ENCODE measurements around the gene OSBPL1A. TPM values are rescaled to one million over a fixed set of nuclear protein-coding genes. Genes with fewer than 3 reads are reported as not detected.

The OSBPL1A gene
- total RNA-seq, 3 donors from 2014 or later, result 1.3 to 2.7 (median 2.2) TPM

DNA sequence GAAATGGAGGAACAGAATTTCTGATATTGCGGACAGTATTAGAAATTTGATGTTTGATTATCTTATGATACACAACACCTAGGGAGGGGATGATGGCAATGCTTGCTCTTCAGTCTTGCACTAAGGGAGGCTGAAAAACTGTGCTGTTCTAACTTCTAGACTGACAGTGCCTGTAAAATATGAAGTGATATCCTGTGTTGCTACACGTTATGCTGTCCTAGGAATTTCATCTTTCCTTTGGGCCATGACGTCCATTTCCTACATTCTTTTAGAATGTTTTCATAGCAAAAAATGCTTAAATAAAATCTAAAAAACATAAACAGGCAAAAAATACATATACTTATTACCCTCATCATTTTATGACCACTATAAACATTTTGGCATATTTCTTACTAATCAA, 55.3 kb downstream of the OSBPL1A start:
- Mint-ChIP-seq H3K27me3 (ENCODE audit: low read depth) (no peaks in the 10 kb centered on the region), H3K4me3 (no peak overlapping the region), H3K4me1 (ENCODE audit: low read depth) (no peaks in the 10 kb centered on the region), H3K36me3 (ENCODE audit: insufficient read depth) (no peaks in the 10 kb centered on the region), H3K9me3 (no peaks in the 10 kb centered on the region)
- no peak for ATAC-seq
- DNase-seq, result no peak

DNA sequence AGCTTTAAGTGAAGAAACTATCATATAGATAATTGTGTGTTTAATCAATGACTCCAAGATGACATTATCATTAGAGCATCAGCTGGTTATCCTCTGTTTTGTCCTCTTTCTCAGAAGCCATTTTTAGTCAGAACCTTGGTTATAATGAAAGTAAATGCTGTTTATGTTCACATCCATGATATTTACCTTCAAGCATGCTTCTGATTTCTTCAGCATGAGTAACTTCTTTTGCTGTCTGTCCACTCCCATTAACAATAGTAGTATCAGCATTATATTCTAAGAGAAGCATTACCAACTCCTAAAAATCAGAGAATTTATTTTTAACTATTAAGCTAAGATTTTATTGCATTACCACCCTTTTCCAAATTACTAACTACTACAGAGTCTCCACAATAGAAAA, 56.3 kb downstream of the OSBPL1A start:
- H3K27me3 Mint-ChIP-seq (ENCODE audit: low read depth), result no peaks in the 10 kb centered on the region
- H3K36me3 Mint-ChIP-seq (ENCODE audit: insufficient read depth), result no peaks in the 10 kb centered on the region
- ATAC-seq (no peak), DNase-seq (no peak)
- H3K4me3 Mint-ChIP-seq, result no peak overlapping the region
- H3K9me3 Mint-ChIP-seq, result no peaks in the 10 kb centered on the region
- no peaks in the 10 kb centered on the region for H3K4me1 Mint-ChIP-seq (ENCODE audit: low read depth)

DNA sequence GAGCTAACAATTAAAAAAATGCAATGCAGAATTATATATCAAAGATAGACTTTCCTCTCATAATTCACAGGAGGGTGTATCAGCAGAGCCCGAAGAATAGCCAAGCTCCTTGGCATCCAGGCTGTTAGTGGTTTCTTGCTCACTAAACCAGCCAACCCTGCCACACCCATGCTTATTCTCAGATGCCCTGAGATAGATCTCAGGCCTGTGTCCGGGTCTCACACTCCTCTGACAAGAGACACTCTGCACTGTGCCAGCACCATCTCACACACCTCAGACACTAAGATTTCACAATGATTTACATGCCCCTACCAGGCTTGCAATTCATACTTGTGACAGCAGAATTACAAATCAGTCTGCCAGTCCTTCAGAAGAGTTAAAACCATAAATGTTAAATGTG, 64.5 kb downstream of the OSBPL1A start:
- DNase-seq, result no peak
- no peaks in the 10 kb centered on the region for H3K9me3 Mint-ChIP-seq

DNA sequence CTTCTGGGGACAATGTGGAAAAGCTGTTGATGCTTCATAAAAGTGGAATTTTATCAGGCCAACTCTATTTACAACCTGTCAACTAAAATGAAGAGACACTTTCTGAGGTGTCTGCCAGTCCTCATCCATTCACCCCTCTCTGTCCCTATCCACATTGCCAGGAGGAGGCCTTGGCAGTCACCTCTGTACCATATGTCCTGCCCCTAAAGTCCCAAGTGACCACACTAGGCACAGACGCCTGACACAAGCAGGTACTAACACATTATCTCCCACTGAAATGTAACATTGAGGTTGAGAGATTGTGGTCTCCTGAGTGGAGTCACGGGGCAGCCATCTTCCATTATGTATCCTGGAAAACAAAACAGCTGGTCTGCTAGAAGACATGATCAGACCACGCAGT, 71.4 kb downstream of the OSBPL1A start:
- ATAC-seq, result no peak
- Mint-ChIP-seq H3K4me3 (no peak overlapping the region), H3K27me3 (ENCODE audit: low read depth) (no peaks in the 10 kb centered on the region), H3K4me1 (ENCODE audit: low read depth) (no peaks in the 10 kb centered on the region), H3K9me3 (no peaks in the 10 kb centered on the region), H3K36me3 (ENCODE audit: insufficient read depth) (no peaks in the 10 kb centered on the region)
- no peak for DNase-seq

More for the DNA sequence above, 64.5 kb downstream of the OSBPL1A start:
- Mint-ChIP-seq H3K36me3 (ENCODE audit: insufficient read depth) (peaks cover 3% of the 10 kb centered on the region), H3K27me3 (ENCODE audit: low read depth) (no peaks in the 10 kb centered on the region), H3K4me1 (ENCODE audit: low read depth) (no peaks in the 10 kb centered on the region), H3K4me3 (no peak overlapping the region)
- ATAC-seq, result no peak

DNA sequence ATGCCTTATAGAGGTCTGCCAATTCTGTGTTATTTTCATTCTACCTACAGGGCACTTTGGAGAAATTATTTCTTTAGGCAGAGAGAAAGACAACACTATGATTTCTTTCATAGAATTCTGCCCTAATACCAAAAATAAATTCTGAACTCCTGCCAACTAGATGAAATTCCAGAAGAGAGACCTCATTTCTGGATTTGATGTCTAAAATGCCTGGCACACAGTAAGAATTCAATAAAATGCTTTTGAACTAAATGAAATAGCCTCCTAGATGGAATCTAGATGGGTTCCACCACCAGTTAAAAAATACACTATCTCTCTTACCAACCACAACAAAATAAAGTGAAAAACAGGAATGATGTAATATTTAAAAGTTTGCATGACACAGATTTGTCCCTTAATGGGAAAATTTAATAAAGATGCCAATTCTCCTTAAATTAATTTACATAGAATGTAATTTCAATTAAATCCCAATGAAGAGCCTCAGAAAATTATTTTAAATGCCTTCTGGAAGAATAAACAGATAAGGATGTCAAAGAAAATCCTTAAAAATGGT, 75.0 kb downstream of the OSBPL1A start:
- H3K27me3 Mint-ChIP-seq (ENCODE audit: low read depth), result no peaks in the 10 kb centered on the region
- H3K9me3 Mint-ChIP-seq, result no peaks in the 10 kb centered on the region
- H3K36me3 Mint-ChIP-seq (ENCODE audit: insufficient read depth), result no peaks in the 10 kb centered on the region
- ATAC-seq (no peak), DNase-seq (no peak)
- H3K4me3 Mint-ChIP-seq, result no peak overlapping the region
- peaks cover 3% of the 10 kb centered on the region for H3K4me1 Mint-ChIP-seq (ENCODE audit: low read depth)

DNA sequence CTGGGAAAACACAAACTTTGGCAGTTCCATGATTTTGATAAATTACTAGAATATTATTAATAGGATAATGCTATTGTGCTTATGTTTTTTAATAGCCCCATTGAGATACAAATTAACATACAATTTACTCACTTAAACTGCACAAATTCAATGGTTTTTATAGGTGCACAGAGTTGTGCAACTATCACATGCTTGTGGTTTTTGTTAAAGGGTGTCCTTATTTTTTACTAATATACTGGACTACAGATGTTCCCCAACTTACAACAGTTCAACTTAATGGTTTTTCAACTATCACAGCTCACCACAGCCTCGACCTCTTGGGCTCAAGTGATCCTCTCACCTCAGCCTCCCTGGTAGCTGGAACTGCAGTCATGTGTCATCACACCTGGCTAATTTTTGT, 76.6 kb downstream of the OSBPL1A start:
- Mint-ChIP-seq H3K27me3 (ENCODE audit: low read depth) (no peaks in the 10 kb centered on the region), H3K4me3 (no peak overlapping the region), H3K9me3 (no peaks in the 10 kb centered on the region), H3K36me3 (ENCODE audit: insufficient read depth) (no peaks in the 10 kb centered on the region), H3K4me1 (ENCODE audit: low read depth) (peaks cover 5% of the 10 kb centered on the region)
- DNase-seq (no peak), ATAC-seq (no peak)

DNA sequence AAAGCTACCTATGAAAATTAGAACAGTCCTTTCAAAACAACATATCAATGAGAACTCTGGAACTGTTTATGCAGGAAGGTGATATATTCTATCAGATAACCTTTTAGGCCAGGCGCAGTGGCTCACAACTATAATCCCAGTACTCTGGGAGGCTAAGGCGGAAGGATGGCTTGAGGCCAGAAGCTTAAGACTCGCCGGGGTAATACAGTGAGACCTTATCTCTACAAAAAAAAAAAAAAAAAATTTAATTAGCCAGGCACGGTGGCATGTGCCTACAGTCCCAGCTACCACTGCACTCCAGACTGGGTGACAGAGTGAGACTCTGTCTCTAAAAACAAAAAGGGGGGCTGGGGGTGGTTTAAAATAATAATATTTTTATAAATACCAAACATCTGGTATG, 77.9 kb downstream of the OSBPL1A start:
- no peak for DNase-seq
- H3K4me1 Mint-ChIP-seq (ENCODE audit: low read depth), result peaks cover 5% of the 10 kb centered on the region
- H3K27me3 Mint-ChIP-seq (ENCODE audit: low read depth), result no peaks in the 10 kb centered on the region
- H3K4me3 Mint-ChIP-seq, result no peak overlapping the region
- H3K9me3 Mint-ChIP-seq, result no peaks in the 10 kb centered on the region
- no peaks in the 10 kb centered on the region for H3K36me3 Mint-ChIP-seq (ENCODE audit: insufficient read depth)
- no peak for ATAC-seq

DNA sequence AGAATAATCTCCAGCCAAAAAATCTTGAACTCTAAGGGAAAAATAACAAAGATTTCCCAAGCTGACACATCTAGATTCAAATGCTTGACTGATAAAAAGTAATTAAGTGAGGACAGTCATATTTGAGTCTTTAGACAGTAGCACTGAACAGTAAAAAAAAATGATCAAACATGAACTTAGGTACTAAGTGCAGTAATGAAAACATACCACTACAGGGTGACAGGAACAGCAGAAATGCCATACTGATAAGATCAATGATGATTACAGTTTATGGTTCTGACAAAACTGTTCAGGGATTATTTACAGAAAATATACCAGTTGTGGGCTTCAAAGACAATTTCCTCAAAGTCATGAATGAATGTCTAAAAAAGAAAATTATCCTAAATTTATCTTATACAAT, 80.3 kb downstream of the OSBPL1A start:
- Mint-ChIP-seq H3K27me3 (ENCODE audit: low read depth) (no peaks in the 10 kb centered on the region), H3K4me1 (ENCODE audit: low read depth) (peaks cover 5% of the 10 kb centered on the region), H3K9me3 (no peaks in the 10 kb centered on the region), H3K4me3 (no peak overlapping the region), H3K36me3 (ENCODE audit: insufficient read depth) (no peaks in the 10 kb centered on the region)
- ATAC-seq (peak; percentile 21 to 62), DNase-seq (no peak)

DNA sequence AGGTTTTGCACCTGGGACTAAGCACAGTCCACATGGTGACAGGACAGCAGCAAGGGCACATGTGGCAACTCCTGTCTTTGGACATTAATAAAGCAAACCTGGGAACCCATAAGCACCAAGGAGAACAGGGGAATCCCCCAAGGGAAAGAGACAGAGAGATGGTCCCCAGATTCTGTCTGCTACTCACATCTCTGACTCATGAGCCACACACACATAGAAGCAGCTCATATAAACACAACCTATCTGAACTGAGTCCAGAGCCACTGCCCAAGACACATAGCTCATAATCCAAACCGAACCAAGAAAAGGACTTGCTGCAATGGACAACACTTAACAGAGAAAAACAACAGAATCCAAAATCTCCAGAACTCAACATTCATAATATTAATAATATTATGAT, 82.5 kb downstream of the OSBPL1A start:
- Mint-ChIP-seq H3K36me3 (ENCODE audit: insufficient read depth) (peaks cover 2% of the 10 kb centered on the region), H3K27me3 (ENCODE audit: low read depth) (no peaks in the 10 kb centered on the region), H3K9me3 (no peaks in the 10 kb centered on the region), H3K4me1 (ENCODE audit: low read depth) (peaks cover 5% of the 10 kb centered on the region), H3K4me3 (no peak overlapping the region)
- DNase-seq (no peak), ATAC-seq (no peak)

DNA sequence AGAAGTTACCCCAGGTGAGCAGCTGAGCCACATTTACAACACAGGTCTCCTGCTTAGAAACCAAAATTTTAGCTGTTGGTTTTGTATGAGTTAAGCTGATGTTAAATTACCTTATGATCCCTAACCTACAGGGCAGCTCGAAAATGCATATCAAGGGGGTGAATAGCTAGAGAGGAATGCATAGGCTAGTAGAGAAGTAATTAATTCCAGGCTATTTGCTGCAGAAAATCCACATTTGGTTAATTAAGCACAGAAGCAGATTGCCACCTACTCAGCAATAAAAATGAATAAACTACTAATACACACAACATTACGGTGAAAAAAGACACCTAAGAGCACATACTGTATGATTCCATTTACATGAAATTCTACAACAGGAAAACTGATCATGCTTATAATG, 91.4 kb downstream of the OSBPL1A start:
- ATAC-seq, result no peak
- H3K27me3 Mint-ChIP-seq (ENCODE audit: low read depth), result no peaks in the 10 kb centered on the region
- H3K9me3 Mint-ChIP-seq, result no peaks in the 10 kb centered on the region
- H3K4me3 Mint-ChIP-seq, result no peak overlapping the region
- peaks cover 8% of the 10 kb centered on the region for H3K36me3 Mint-ChIP-seq (ENCODE audit: insufficient read depth)
- no peak for DNase-seq
- H3K4me1 Mint-ChIP-seq (ENCODE audit: low read depth), result no peaks in the 10 kb centered on the region

DNA sequence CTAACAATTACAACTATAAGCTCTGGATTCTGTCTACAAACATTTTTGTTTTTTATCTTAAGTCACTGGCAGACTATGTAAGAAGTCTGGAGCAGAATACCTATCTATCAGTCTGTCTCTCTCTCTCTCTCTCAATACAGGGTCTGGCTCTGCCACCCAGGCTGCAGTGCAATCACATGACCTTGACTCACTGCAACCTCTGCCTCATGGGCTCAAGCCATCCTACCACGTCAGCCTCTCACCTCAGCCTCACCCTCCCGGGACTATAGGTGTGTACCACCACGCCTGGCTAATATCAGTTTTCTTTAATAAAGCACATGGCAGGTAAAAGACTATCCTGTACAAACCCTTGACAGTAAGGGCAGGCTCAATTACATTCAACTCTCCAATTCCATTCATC, 96.9 kb downstream of the OSBPL1A start:
- Mint-ChIP-seq H3K27me3 (ENCODE audit: low read depth) (no peaks in the 10 kb centered on the region), H3K4me1 (ENCODE audit: low read depth) (no peaks in the 10 kb centered on the region), H3K9me3 (no peaks in the 10 kb centered on the region), H3K4me3 (no peak overlapping the region), H3K36me3 (ENCODE audit: insufficient read depth) (peaks cover 8% of the 10 kb centered on the region)
- no peak for DNase-seq
- no peak for ATAC-seq

DNA sequence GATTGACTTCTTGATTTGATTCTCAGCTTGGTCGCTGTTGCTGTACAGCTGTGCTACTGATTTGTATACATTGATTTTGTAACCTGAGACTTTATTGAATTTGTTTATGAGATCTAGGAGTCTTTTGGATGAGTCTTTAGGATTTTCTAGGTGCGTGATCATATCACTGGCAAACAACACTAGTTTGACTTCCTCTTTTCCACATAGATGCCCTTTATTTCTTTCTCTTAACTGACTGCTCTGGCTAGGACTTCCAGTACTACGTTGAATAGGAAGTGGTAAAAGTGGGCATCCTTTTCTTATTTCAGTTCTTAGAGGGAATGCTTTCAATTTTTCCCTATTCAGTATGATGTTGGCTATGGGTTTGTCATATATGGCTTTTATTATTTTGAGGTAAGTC, 101.3 kb downstream of the OSBPL1A start:
- no peak overlapping the region for H3K4me3 Mint-ChIP-seq
- no peaks in the 10 kb centered on the region for H3K9me3 Mint-ChIP-seq
- no peaks in the 10 kb centered on the region for H3K4me1 Mint-ChIP-seq (ENCODE audit: low read depth)
- H3K36me3 Mint-ChIP-seq (ENCODE audit: insufficient read depth), result peaks cover 2% of the 10 kb centered on the region
- DNase-seq (no peak), ATAC-seq (no peak)
- no peaks in the 10 kb centered on the region for H3K27me3 Mint-ChIP-seq (ENCODE audit: low read depth)

DNA sequence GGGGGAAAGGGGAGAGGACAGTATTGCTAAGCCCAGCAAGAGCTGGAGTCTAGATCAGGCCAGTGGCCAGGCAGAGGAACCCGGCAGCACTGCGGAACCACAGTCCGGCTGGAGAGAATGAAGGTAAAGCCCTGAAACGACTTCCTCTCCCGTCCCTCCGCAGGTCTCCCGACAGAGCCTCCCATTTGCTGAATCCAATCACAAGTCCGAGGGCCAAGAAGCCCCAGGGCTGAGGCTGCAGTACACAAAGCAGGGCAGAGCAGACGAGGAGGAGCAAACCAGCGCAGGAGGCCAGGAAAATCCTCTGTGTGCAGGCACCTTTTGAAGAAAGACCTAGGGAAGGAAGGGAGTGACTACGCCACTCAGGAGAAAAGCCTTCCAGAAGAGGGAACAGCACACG, 104.4 kb downstream of the OSBPL1A start:
- ATAC-seq (no peak), DNase-seq (no peak)
- no peaks in the 10 kb centered on the region for H3K9me3 Mint-ChIP-seq
- H3K36me3 Mint-ChIP-seq (ENCODE audit: insufficient read depth), result no peaks in the 10 kb centered on the region
- H3K27me3 Mint-ChIP-seq (ENCODE audit: low read depth), result no peaks in the 10 kb centered on the region
- no peaks in the 10 kb centered on the region for H3K4me1 Mint-ChIP-seq (ENCODE audit: low read depth)
- H3K4me3 Mint-ChIP-seq, result no peak overlapping the region

DNA sequence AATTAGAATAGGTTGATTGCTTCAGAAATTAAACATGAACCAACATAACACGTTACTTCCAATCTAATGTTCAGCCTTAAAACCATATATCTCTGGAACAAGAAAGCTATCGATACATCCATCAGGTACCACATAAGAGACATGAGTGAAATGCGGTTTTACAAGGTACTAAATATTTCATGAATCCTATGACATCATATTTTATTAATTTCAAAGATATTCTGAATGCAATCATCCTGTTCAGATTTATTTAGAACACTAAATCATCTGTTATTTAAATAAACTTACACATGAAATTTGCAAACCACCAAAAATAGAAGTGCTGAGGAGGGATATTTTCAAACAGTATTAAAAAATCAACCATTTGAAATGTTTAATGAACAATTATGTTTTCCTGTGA, 119.0 kb downstream of the OSBPL1A start:
- Mint-ChIP-seq H3K4me1 (ENCODE audit: low read depth) (no peaks in the 10 kb centered on the region), H3K4me3 (no peak overlapping the region), H3K27me3 (ENCODE audit: low read depth) (peaks cover 6% of the 10 kb centered on the region), H3K36me3 (ENCODE audit: insufficient read depth) (peaks cover 2% of the 10 kb centered on the region), H3K9me3 (no peaks in the 10 kb centered on the region)
- no peak for DNase-seq
- ATAC-seq, result no peak

DNA sequence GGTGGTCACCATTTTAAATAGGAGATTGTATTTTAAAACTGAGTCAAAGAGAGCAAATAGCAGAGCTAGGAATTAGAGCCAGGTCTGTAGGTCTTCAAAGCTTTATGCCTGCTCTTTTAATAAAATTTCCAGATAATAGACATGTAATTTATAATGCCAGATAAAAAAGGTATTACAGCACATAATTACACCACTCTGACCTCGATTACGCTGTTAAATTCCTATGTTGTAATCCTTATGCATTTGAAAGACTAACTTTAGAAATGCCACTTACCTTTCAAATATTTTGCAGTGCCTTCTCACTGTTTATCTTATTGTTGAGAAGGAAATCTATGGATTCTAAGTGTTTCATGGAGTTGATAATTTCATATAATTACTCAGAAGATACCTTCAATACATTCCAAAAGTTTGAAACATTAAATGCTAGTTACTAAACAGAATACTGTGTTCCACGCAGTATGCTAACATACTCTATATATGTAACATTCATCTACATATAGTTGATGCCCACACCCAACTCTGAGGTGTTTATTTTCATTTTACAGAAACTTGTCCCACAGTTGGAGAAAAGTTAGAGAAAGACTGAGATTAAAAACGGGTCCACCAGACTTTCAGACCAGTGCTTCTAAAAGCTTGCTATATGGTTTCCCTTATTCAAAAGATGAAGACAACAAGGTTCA, 120.0 kb downstream of the OSBPL1A start:
- Mint-ChIP-seq H3K9me3 (no peaks in the 10 kb centered on the region), H3K4me3 (no peak overlapping the region), H3K27me3 (ENCODE audit: low read depth) (peaks cover 12% of the 10 kb centered on the region), H3K36me3 (ENCODE audit: insufficient read depth) (peaks cover 2% of the 10 kb centered on the region), H3K4me1 (ENCODE audit: low read depth) (no peaks in the 10 kb centered on the region)
- no peak for DNase-seq
- ATAC-seq, result no peak

Data from activated T-cell treated with anti-CD3 and anti-CD28 coated beads, Interleukin-2, amount 50 U/mL, for 4 hours (primary cell).